Measurements from ENCODE around the gene AMER3.

DNA sequence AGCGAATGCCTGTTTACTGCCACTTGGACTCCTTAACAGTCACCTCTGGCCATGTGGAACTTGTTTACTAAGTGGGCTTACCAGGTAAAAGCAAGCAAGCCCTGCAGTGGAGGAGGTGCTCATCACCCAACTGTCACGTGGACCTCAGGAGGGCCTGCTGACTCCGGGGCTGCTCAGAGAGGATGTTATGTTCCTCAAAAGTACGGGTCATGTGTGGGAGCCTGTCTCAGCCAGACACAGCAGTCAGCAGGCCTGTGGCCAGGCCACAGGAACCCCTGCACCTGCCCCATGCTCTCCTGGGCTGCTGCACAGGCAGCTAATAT, 36.2 kb downstream of the AMER3 start:
- no peak for TF ChIP-seq POLR2A (IDR thresholded peaks at IDR 0.05)
- TF ChIP-seq, protein P1, sequence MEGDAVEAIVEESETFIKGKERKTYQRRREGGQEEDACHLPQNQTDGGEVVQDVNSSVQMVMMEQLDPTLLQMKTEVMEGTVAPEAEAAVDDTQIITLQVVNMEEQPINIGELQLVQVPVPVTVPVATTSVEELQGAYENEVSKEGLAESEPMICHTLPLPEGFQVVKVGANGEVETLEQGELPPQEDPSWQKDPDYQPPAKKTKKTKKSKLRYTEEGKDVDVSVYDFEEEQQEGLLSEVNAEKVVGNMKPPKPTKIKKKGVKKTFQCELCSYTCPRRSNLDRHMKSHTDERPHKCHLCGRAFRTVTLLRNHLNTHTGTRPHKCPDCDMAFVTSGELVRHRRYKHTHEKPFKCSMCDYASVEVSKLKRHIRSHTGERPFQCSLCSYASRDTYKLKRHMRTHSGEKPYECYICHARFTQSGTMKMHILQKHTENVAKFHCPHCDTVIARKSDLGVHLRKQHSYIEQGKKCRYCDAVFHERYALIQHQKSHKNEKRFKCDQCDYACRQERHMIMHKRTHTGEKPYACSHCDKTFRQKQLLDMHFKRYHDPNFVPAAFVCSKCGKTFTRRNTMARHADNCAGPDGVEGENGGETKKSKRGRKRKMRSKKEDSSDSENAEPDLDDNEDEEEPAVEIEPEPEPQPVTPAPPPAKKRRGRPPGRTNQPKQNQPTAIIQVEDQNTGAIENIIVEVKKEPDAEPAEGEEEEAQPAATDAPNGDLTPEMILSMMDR (IDR thresholded peaks at IDR 0.05), result no peak

All from lower leg skin (tissue), 3 donors.